Prostate gland (tissue), 2 donors: ENCODE data around the gene OLA1.

Experiments
- POLR2A ChIP-seq: fragments of 450-650 bp; IDR thresholded peaks from one replicate; pipeline ENCODE4 v1.6.1; 2016; ENCODE audit warnings: antibody characterized with exemption, mild to moderate bottlenecking
- TF ChIP-seq, protein P1 (sequence below), 4 experiments: fragments of 200-600 bp in 2 of 4; fragments of 450-650 bp in 2 of 4; sonication (generic) in 2 of 4; IDR thresholded peaks; 1 replicate in 3 of 4; 2 replicates in 1 of 4; pipeline ENCODE4 v1.5.1; 2016 to 2019; ENCODE audit warnings: antibody characterized with exemption in 4 of 4, mild to moderate bottlenecking in 2 of 4, moderate library complexity in 2 of 4

GRCh38 chr2:174124181-174124580 lies 124.2 kb downstream of the OLA1 start:
- TF ChIP-seq, protein P1, sequence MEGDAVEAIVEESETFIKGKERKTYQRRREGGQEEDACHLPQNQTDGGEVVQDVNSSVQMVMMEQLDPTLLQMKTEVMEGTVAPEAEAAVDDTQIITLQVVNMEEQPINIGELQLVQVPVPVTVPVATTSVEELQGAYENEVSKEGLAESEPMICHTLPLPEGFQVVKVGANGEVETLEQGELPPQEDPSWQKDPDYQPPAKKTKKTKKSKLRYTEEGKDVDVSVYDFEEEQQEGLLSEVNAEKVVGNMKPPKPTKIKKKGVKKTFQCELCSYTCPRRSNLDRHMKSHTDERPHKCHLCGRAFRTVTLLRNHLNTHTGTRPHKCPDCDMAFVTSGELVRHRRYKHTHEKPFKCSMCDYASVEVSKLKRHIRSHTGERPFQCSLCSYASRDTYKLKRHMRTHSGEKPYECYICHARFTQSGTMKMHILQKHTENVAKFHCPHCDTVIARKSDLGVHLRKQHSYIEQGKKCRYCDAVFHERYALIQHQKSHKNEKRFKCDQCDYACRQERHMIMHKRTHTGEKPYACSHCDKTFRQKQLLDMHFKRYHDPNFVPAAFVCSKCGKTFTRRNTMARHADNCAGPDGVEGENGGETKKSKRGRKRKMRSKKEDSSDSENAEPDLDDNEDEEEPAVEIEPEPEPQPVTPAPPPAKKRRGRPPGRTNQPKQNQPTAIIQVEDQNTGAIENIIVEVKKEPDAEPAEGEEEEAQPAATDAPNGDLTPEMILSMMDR (IDR thresholded peaks at IDR 0.05) = no peak
- no peak for TF ChIP-seq POLR2A
